Esophagus squamous epithelium (tissue), 5 donors: ENCODE measurements around the gene CROT. TPM values are rescaled to one million over a fixed set of nuclear protein-coding genes. Genes with fewer than 3 reads are reported as not detected.
"Not testable (repeated sequence)": the region's sequence is repeated elsewhere in the genome, so short reads cannot be mapped to it uniquely, and the experiment has no call there.

Experiments used
- DNase-seq: peaks from one replicate; lab custom pipeline; 2025; lab: John Stamatoyannopoulos, UW
- H3K27ac ChIP-seq, 4 donors: fragments of 200-600 bp; sonication (generic); one replicate each; pipeline ENCODE4 v1.5.1; 2016 to 2019; ENCODE audit warnings: mild to moderate bottlenecking in 1 of 4
- H3K27me3 ChIP-seq, 4 donors: fragments of 200-600 bp; sonication (generic); 1 replicate in 3 of 4; 2 replicates in 1 of 4; pipeline versions ENCODE4 v1.5.1 to v1.6.0; 2017 to 2021; ENCODE audit warnings: antibody characterized with exemption in 1 of 4
- H3K36me3 ChIP-seq, 3 donors: fragments of 200-600 bp; sonication (generic); one replicate each; pipeline ENCODE4 v1.5.1; 2016 to 2019
- H3K4me1 ChIP-seq, 3 donors: fragments of 200-600 bp; sonication (generic); one replicate each; pipeline ENCODE4 v1.5.1; 2017 to 2019
- H3K4me3 ChIP-seq, 4 donors: fragments of 200-600 bp; sonication (generic); 1 replicate in 3 of 4; 2 replicates in 1 of 4; pipeline ENCODE4 v1.5.1; 2016 to 2019; ENCODE audit warnings: mild to moderate bottlenecking in 2 of 4, moderate library complexity in 1 of 4
- H3K9me3 ChIP-seq, 3 donors: fragments of 200-600 bp; sonication (generic); one replicate each; pipeline ENCODE4 v1.5.1; 2016 to 2019
- CTCF ChIP-seq, 6 experiments: fragments of 450-650 bp in 4 of 6; fragments of 200-600 bp in 2 of 6; sonication (generic) in 2 of 6; IDR thresholded peaks; one replicate each; pipeline ENCODE4 v1.5.1; 2016 to 2019; ENCODE audit warnings: antibody characterized with exemption in 6 of 6, mild to moderate bottlenecking in 4 of 6, moderate library complexity in 4 of 6
- POLR2A ChIP-seq, 4 donors: fragments of 450-650 bp; IDR thresholded peaks; one replicate each; pipeline ENCODE4 v1.6.1; 2017; ENCODE audit warnings: antibody characterized with exemption in 4 of 4, mild to moderate bottlenecking in 4 of 4, moderate library complexity in 3 of 4
- WGBS, 2 donors: methylation state at CpG; one replicate each; pipeline ENCODE4 v1.1.5; 2018; 5-methylcytosine and 5-hydroxymethylcytosine counted together
- intact Hi-C: fragments of 100-400 bp; cut with DNase I; formaldehyde crosslinking; loops from one replicate; pipeline ENCODE4 v1.15.0; 2022
- total RNA-seq, 4 donors: library from RNA; depleted of rRNA; stranded (reverse); fragments of >200 nt; gene quantifications; one replicate each; pipeline ENCODE4 v1.1.0, GENCODE V29; 2016
- donor health status: DM: yes; HTN: yes; CAD: no.

The CROT gene
- total RNA-seq, 4 donors from 2014 or later = 34.5 to 42.2 (median 36.1) TPM

GRCh38 chr7:87316097-87316700, 29.3 kb upstream of the CROT start:
- H3K4me1 ChIP-seq = peaks cover 9 to 49% (median 18%) of the 10 kb centered on the region in 3 donors
- no peaks in the 10 kb centered on the region for H3K9me3 ChIP-seq
- peak overlapping the region; percentile 73 to 89 (median 86) for H3K27ac ChIP-seq
- H3K27me3 ChIP-seq = no peaks in the 10 kb centered on the region
- no peaks in the 10 kb centered on the region for H3K36me3 ChIP-seq
- intact Hi-C loops = no loop called here
- no peak for DNase-seq
- TF ChIP-seq POLR2A (IDR thresholded peaks at IDR 0.05) (no peak), CTCF (IDR thresholded peaks at IDR 0.05) (no peak)
- 31 to 56% methylated on average over 3 of the region's 3 CpGs for WGBS, 2 donors
- H3K4me3 ChIP-seq = no peak overlapping the region

- intact Hi-C loops = no loop called here
- H3K4me1 ChIP-seq = peaks cover 9 to 49% (median 18%) of the 10 kb centered on the region in 3 donors
- DNase-seq = no peak
- H3K4me3 ChIP-seq = no peak overlapping the region
- WGBS, 2 donors = 0 to 44% methylated on average over 1 of the region's 1 CpG
- peak overlapping the region; percentile 73 to 89 (median 86) for H3K27ac ChIP-seq
- peaks cover 0 to under 1% (median 0%) of the 10 kb centered on the region in 3 donors for H3K36me3 ChIP-seq
- H3K9me3 ChIP-seq = no peaks in the 10 kb centered on the region
- H3K27me3 ChIP-seq = no peaks in the 10 kb centered on the region
- no peak for TF ChIP-seq POLR2A (IDR thresholded peaks at IDR 0.05)
- TF ChIP-seq CTCF (IDR thresholded peaks at IDR 0.05) = no peak
Observed at GRCh38 chr7:87316846-87317552, 28.5 kb upstream of the CROT start.

GRCh38 chr7:87317691-87318245, 27.7 kb upstream of the CROT start:
- intact Hi-C loops = no loop called here
- 61% methylated on average over 2 of the region's 2 CpGs; no CpG with 5 or more reads in 1 of the 2 donors for WGBS, 2 donors
- Histone ChIP-seq H3K9me3 (no peaks in the 10 kb centered on the region), H3K27ac (peak overlapping the region; percentile 29 to 89 (median 86)), H3K4me1 (peaks cover 9 to 45% (median 18%) of the 10 kb centered on the region in 3 donors), H3K4me3 (no peak overlapping the region), H3K36me3 (peaks cover 0 to 8% (median 0%) of the 10 kb centered on the region in 3 donors), H3K27me3 (no peaks in the 10 kb centered on the region)
- TF ChIP-seq CTCF (IDR thresholded peaks at IDR 0.05) (no peak), POLR2A (IDR thresholded peaks at IDR 0.05) (no peak)
- DNase-seq = no peak

GRCh38 chr7:87318741-87319140, 26.7 kb upstream of the CROT start:
- no peak for DNase-seq
- H3K9me3 ChIP-seq = peaks cover 0 to 5% (median 0%) of the 10 kb centered on the region in 3 donors
- peak overlapping the region in 2 of 4 donors; percentile 42 to 57 for H3K4me3 ChIP-seq
- H3K27ac ChIP-seq = peak overlapping the region; percentile 81 to 89 (median 86)
- H3K36me3 ChIP-seq = peaks cover 0 to 18% (median 0%) of the 10 kb centered on the region in 3 donors
- WGBS, 2 donors = 20% methylated on average over 1 of the region's 1 CpG; no CpG with 5 or more reads in 1 of the 2 donors
- H3K27me3 ChIP-seq = no peaks in the 10 kb centered on the region
- no peak for TF ChIP-seq CTCF (IDR thresholded peaks at IDR 0.05)
- TF ChIP-seq POLR2A (IDR thresholded peaks at IDR 0.05) = no peak
- intact Hi-C loops = no loop called here
- H3K4me1 ChIP-seq = peaks cover 9 to 49% (median 18%) of the 10 kb centered on the region in 3 donors

- H3K4me1 ChIP-seq = peaks cover 9 to 49% (median 18%) of the 10 kb centered on the region in 3 donors
- H3K9me3 ChIP-seq, H3K27me3 ChIP-seq, intact Hi-C loops, DNase-seq: not testable (repeated sequence)
- H3K27ac ChIP-seq = peak overlapping the region; percentile 81 to 89 (median 86)
- peak overlapping the region; percentile 27 to 57 (median 38) for H3K4me3 ChIP-seq
- H3K36me3 ChIP-seq = peaks cover 0 to 22% (median 0%) of the 10 kb centered on the region in 3 donors
- 27 to 50% methylated on average over 3 to 4 of the region's 8 CpGs for WGBS, 2 donors
Observed at GRCh38 chr7:87319154-87319581, 26.3 kb upstream of the CROT start.
